Mesenchymal stem cell (in vitro differentiated cells and primary cell): ENCODE measurements around the gene HNMT.
A peak's percentile ranks its signal among the peaks of the same experiment; 100 is the strongest.
"Not testable (repeated sequence)": the region's sequence is repeated elsewhere in the genome, so short reads cannot be mapped to it uniquely, and the experiment has no call there.

ENCODE experiments used
- DNase-seq: peaks from one replicate; pipeline ENCODE4 v3.0.0-alpha.2; 2013
- H2AFZ ChIP-seq: one replicate; pipeline ENCODE4 v1.6.1; 2013; ENCODE audit warnings: low read depth, mild to moderate bottlenecking, control low read depth, inconsistent platforms, low read length, moderate library complexity
- H2AK5ac ChIP-seq: 2 replicates; pipeline ENCODE4 v1.6.1; 2013; ENCODE audit warnings: low read length, moderate library complexity, mild to moderate bottlenecking, inconsistent platforms; ENCODE audit not compliant: severe bottlenecking
- H2BK120ac ChIP-seq: one replicate; pipeline ENCODE4 v1.6.1; 2013; ENCODE audit warnings: low read depth, mild to moderate bottlenecking, inconsistent platforms, low read length, moderate library complexity
- H2BK12ac ChIP-seq, 2 experiments: one replicate each; pipeline ENCODE4 v1.6.1; 2013; ENCODE audit warnings: inconsistent platforms in 2 of 2, low read length in 2 of 2, mild to moderate bottlenecking in 2 of 2, moderate library complexity in 2 of 2, control low read depth in 1 of 2
- H2BK15ac ChIP-seq: one replicate; pipeline ENCODE4 v1.6.1; 2013; ENCODE audit warnings: mild to moderate bottlenecking, low read depth, inconsistent platforms; ENCODE audit not compliant: poor library complexity, severe bottlenecking
- H2BK5ac ChIP-seq: 2 replicates; pipeline ENCODE4 v1.6.1; 2013; ENCODE audit warnings: low read depth, mild to moderate bottlenecking, low read length, control low read depth, inconsistent platforms; ENCODE audit not compliant: poor library complexity, severe bottlenecking
- H3K14ac ChIP-seq, 2 experiments: one replicate each; pipeline ENCODE4 v1.6.1; 2013; ENCODE audit warnings: inconsistent platforms in 2 of 2, low read length in 2 of 2, control low read depth in 1 of 2, mild to moderate bottlenecking in 1 of 2, moderate library complexity in 1 of 2
- H3K18ac ChIP-seq, 2 experiments: one replicate each; pipeline ENCODE4 v1.6.1; 2013; ENCODE audit warnings: inconsistent platforms in 2 of 2, low read length in 2 of 2, control low read depth in 1 of 2, low read depth in 1 of 2, mild to moderate bottlenecking in 1 of 2
- H3K23ac ChIP-seq, 2 experiments: one replicate each; pipeline ENCODE4 v1.6.1; 2013; ENCODE audit warnings: inconsistent platforms in 2 of 2, low read length in 2 of 2, mild to moderate bottlenecking in 2 of 2, moderate library complexity in 2 of 2, control low read depth in 1 of 2
- H3K27ac ChIP-seq: 2 replicates; pipeline ENCODE4 v1.5.1; 2013; ENCODE audit warnings: mild to moderate bottlenecking, moderate library complexity, low read length, control low read depth, inconsistent platforms; ENCODE audit not compliant: poor library complexity, severe bottlenecking
- H3K27me3 ChIP-seq, 2 experiments: 2 replicates each; pipeline versions ENCODE4 v1.6.1 to v1.7.0; 2013; ENCODE audit warnings: low read length in 2 of 2, mild to moderate bottlenecking in 2 of 2, moderate library complexity in 2 of 2, control low read depth in 1 of 2, inconsistent platforms in 1 of 2; ENCODE audit not compliant: control insufficient read depth in 1 of 2, insufficient read depth in 1 of 2
- H3K36me3 ChIP-seq, 2 experiments: 2 replicates each; pipeline versions ENCODE4 v1.6.1 to v1.7.0; 2013; ENCODE audit warnings: low read length in 2 of 2, control low read depth in 1 of 2, inconsistent platforms in 1 of 2, low read depth in 1 of 2, mild to moderate bottlenecking in 1 of 2; ENCODE audit not compliant: insufficient read depth in 2 of 2, control insufficient read depth in 1 of 2
- H3K4ac ChIP-seq, 2 experiments: one replicate each; pipeline ENCODE4 v1.6.1; 2013; ENCODE audit warnings: inconsistent platforms in 2 of 2, low read length in 2 of 2, mild to moderate bottlenecking in 2 of 2, moderate library complexity in 2 of 2, control low read depth in 1 of 2, low read depth in 1 of 2
- H3K4me1 ChIP-seq: 2 replicates; pipeline ENCODE4 v1.6.1; 2013; ENCODE audit warnings: low read depth, low read length, control low read depth; ENCODE audit not compliant: control insufficient read depth, insufficient read depth
- H3K4me2 ChIP-seq: 2 replicates; pipeline ENCODE4 v1.6.1; 2013; ENCODE audit warnings: low read length, mild to moderate bottlenecking, inconsistent platforms; ENCODE audit not compliant: poor library complexity, severe bottlenecking
- H3K4me3 ChIP-seq, 2 experiments: 2 replicates each; pipeline versions ENCODE4 v1.5.1 to v1.7.0; 2013; ENCODE audit warnings: low read length in 2 of 2, mild to moderate bottlenecking in 2 of 2, control low read depth in 1 of 2, low read depth in 1 of 2; ENCODE audit not compliant: insufficient read depth in 1 of 2
- H3K79me1 ChIP-seq: replicated peaks from 2 replicates; pipeline ENCODE4 v1.6.1; 2013; ENCODE audit warnings: mild to moderate bottlenecking, control low read depth, low read length, inconsistent platforms; ENCODE audit not compliant: poor library complexity, severe bottlenecking
- H3K9ac ChIP-seq: 2 replicates; pipeline ENCODE4 v1.7.0; 2013; ENCODE audit warnings: mild to moderate bottlenecking, low read length, moderate library complexity
- H3K9me3 ChIP-seq: 2 replicates; pipeline ENCODE4 v1.7.0; 2013; ENCODE audit warnings: mild to moderate bottlenecking, low read length; ENCODE audit not compliant: control insufficient read depth
- H4K8ac ChIP-seq: one replicate; pipeline ENCODE4 v1.6.1; 2013; ENCODE audit warnings: inconsistent platforms, mild to moderate bottlenecking, low read length, moderate library complexity
- H4K91ac ChIP-seq: one replicate; pipeline ENCODE4 v1.6.1; 2013; ENCODE audit warnings: mild to moderate bottlenecking, low read length, inconsistent platforms
- WGBS: methylation state at CpG from one replicate; pipeline ENCODE4 v1.1.7; 2013; ENCODE audit warnings: mixed read lengths; 5-methylcytosine and 5-hydroxymethylcytosine counted together

Gene HNMT

GRCh38 chr2:137968477-137969417, 4.5 kb downstream of the HNMT start:
- H2AK5ac ChIP-seq, result no peak overlapping the region
- no peak overlapping the region for H4K8ac ChIP-seq
- peak overlapping the region; percentile 46 for H3K9ac ChIP-seq
- WGBS, result 92% methylated on average over 6 of the region's 6 CpGs
- no peak overlapping the region for H3K14ac ChIP-seq
- no peak overlapping the region for H4K91ac ChIP-seq
- H3K18ac ChIP-seq, result no peak overlapping the region
- H3K27me3 ChIP-seq, result no peaks in the 10 kb centered on the region
- no peak overlapping the region for H3K27ac ChIP-seq
- no peak overlapping the region for H3K4ac ChIP-seq
- H2AFZ ChIP-seq, result no peak overlapping the region
- no peak overlapping the region for H2BK5ac ChIP-seq
- no peak overlapping the region for H3K23ac ChIP-seq
- H3K4me1 ChIP-seq, result no peaks in the 10 kb centered on the region
- H3K4me2 ChIP-seq, result no peak overlapping the region
- H3K79me1 ChIP-seq, result no peaks in the 10 kb centered on the region
- no peak overlapping the region for H2BK120ac ChIP-seq
- no peak overlapping the region for H2BK12ac ChIP-seq
- DNase-seq, result no peak
- peaks cover 0 to 36% of the 10 kb centered on the region in 2 experiments for H3K36me3 ChIP-seq
- peak overlapping the region in 1 of 2 experiments; percentile 1 for H3K4me3 ChIP-seq
- H2BK15ac ChIP-seq, result no peak overlapping the region
- no peaks in the 10 kb centered on the region for H3K9me3 ChIP-seq

DNA sequence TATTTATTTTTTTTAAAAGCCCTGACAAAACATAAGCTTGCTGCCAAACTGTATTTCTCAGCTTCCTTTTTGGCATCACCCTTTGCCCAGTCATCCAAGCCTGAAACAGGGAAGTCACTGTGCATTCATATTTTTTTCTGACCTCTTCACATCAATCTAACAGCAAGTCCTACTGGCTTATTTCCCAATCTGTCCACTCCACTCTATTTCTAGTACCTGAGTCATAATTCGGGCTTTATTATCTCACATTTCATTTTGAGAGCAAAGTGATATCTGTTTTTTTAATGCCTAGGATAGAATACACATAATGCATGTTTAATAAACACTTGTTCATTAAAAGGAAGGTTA, 5.1 kb downstream of the HNMT start:
- Histone ChIP-seq H4K8ac (no peak overlapping the region), H2BK15ac (no peak overlapping the region), H2BK120ac (no peak overlapping the region), H3K4me2 (no peak overlapping the region), H3K4me1 (no peaks in the 10 kb centered on the region), H3K27ac (no peak overlapping the region), H3K9me3 (no peaks in the 10 kb centered on the region), H3K18ac (no peak overlapping the region), H3K4ac (no peak overlapping the region), H3K23ac (no peak overlapping the region), H3K14ac (no peak overlapping the region), H2AK5ac (no peak overlapping the region), H3K27me3 (no peaks in the 10 kb centered on the region), H3K9ac (peak overlapping the region; percentile 46), H3K36me3 (peaks cover 0 to 42% of the 10 kb centered on the region in 2 experiments), H3K79me1 (no peaks in the 10 kb centered on the region), H2BK12ac (no peak overlapping the region), H4K91ac (no peak overlapping the region), H3K4me3 (peak overlapping the region in 1 of 2 experiments; percentile 60), H2AFZ (no peak overlapping the region), H2BK5ac (no peak overlapping the region)
- no CpG with 5 or more reads among the region's 1 CpG for WGBS
- peak; percentile 43 for DNase-seq

DNA sequence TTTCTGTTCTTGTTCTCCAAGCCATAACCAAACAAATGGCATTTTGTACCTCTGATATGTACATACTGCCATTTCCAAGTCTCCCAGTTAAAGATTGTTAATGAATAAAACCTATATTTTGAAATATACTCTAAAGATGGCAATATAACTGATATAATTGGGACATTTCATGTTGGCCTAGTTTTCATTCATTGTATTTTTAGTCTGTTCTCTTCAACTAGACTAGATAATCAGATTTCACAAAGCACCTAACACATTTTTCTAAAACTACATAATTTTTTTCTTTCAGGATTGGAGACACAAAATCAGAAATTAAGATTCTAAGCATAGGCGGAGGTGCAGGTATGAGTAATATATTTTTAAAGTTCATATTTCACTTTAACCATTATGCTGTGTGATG, 5.6 kb downstream of the HNMT start:
- Histone ChIP-seq H4K8ac (no peak overlapping the region), H3K79me1 (no peaks in the 10 kb centered on the region), H3K9me3 (no peaks in the 10 kb centered on the region), H3K23ac (no peak overlapping the region), H2BK120ac (no peak overlapping the region), H3K18ac (no peak overlapping the region), H3K4me3 (peak overlapping the region in 1 of 2 experiments; percentile 60), H3K4me2 (no peak overlapping the region), H2AFZ (no peak overlapping the region), H3K9ac (peak overlapping the region; percentile 44), H3K27ac (no peak overlapping the region), H2BK5ac (no peak overlapping the region), H4K91ac (no peak overlapping the region), H3K36me3 (peaks cover 0 to 47% of the 10 kb centered on the region in 2 experiments), H3K4ac (no peak overlapping the region), H2AK5ac (no peak overlapping the region), H3K27me3 (no peaks in the 10 kb centered on the region), H3K4me1 (no peaks in the 10 kb centered on the region), H2BK15ac (no peak overlapping the region), H3K14ac (no peak overlapping the region), H2BK12ac (no peak overlapping the region)
- no peak for DNase-seq
- WGBS, result no CpG with 5 or more reads among the region's 1 CpG

GRCh38 chr2:137971259-137971658, 7.0 kb downstream of the HNMT start:
- not testable (repeated sequence) for H3K4me1 ChIP-seq, H3K18ac ChIP-seq, DNase-seq, H4K8ac ChIP-seq, H3K4me2 ChIP-seq, H4K91ac ChIP-seq, H3K9ac ChIP-seq, H2BK5ac ChIP-seq, H3K4ac ChIP-seq, H3K14ac ChIP-seq, H3K79me1 ChIP-seq, H2BK120ac ChIP-seq, H2BK12ac ChIP-seq, H3K23ac ChIP-seq, H2BK15ac ChIP-seq, H3K27me3 ChIP-seq, H3K4me3 ChIP-seq, H3K9me3 ChIP-seq, H3K27ac ChIP-seq, H2AK5ac ChIP-seq, H2AFZ ChIP-seq
- H3K36me3 ChIP-seq, result peaks cover 0 to 56% of the 10 kb centered on the region in 2 experiments
- 93% methylated on average over 3 of the region's 3 CpGs for WGBS
